Ramos (cell line): Measurements from ENCODE around the gene C5orf58.

Experiments used
- in situ Hi-C: fragments of 300-500 bp; cut with MboI; formaldehyde crosslinking; loops from one replicate; pipeline ENCODE4 v1.14.3; 2022; ENCODE audit warnings: low sequenced_read_pairs; ENCODE audit not compliant: unreplicated experiment

Gene C5orf58

GRCh38 chr5:170252109-170252508 lies 19.3 kb downstream of the C5orf58 start:
- in situ Hi-C loops, result no loop called here

- in situ Hi-C loops, result no loop called here
These were observed 20.1 kb downstream of the C5orf58 start for GRCh38 chr5:170252720-170253350.

- in situ Hi-C loops, result no loop called here
These were observed 21.3 kb downstream of the C5orf58 start for GRCh38 chr5:170254056-170254455.

GRCh38 chr5:170256571-170256970 lies 23.8 kb downstream of the C5orf58 start:
- in situ Hi-C loops, result no loop called here

GRCh38 chr5:170257370-170257769 lies 24.6 kb downstream of the C5orf58 start:
- in situ Hi-C loops, result no loop called here

GRCh38 chr5:170261528-170262043 lies 28.8 kb downstream of the C5orf58 start:
- in situ Hi-C loops, result no loop called here

- in situ Hi-C loops, result no loop called here
These were observed 29.6 kb downstream of the C5orf58 start for GRCh38 chr5:170262061-170263045.

GRCh38 chr5:170263906-170264305 lies 31.1 kb downstream of the C5orf58 start:
- in situ Hi-C loops, result no loop called here

- in situ Hi-C loops, result no loop called here
These were observed 32.7 kb downstream of the C5orf58 start for GRCh38 chr5:170265522-170265921.

- in situ Hi-C loops, result no loop called here
These were observed 34.0 kb downstream of the C5orf58 start for GRCh38 chr5:170266570-170267381.

- in situ Hi-C loops, result no loop called here
These were observed 34.8 kb downstream of the C5orf58 start for GRCh38 chr5:170267431-170268152.

GRCh38 chr5:170268153-170268689 lies 35.4 kb downstream of the C5orf58 start:
- in situ Hi-C loops, result no loop called here

GRCh38 chr5:170268884-170269283 lies 36.1 kb downstream of the C5orf58 start:
- in situ Hi-C loops, result no loop called here

- in situ Hi-C loops, result no loop called here
These were observed 36.8 kb downstream of the C5orf58 start for GRCh38 chr5:170269579-170269978.

GRCh38 chr5:170270293-170271069 lies 37.7 kb downstream of the C5orf58 start:
- in situ Hi-C loops, result no loop called here

- in situ Hi-C loops, result no loop called here
These were observed 41.4 kb downstream of the C5orf58 start for GRCh38 chr5:170273968-170274710.

GRCh38 chr5:170275376-170275994 lies 42.7 kb downstream of the C5orf58 start:
- in situ Hi-C loops, result no loop called here

GRCh38 chr5:170276140-170276539 lies 43.4 kb downstream of the C5orf58 start:
- in situ Hi-C loops, result no loop called here
